PFSK-1 (cell line): ENCODE measurements around the gene FOLR3.

Experiments
- FOXP2 ChIP-seq: optimal IDR thresholded peaks from 2 replicates; pipeline ENCODE3; 2011; ENCODE audit warnings: borderline replicate concordance, control low read depth, inconsistent platforms; ENCODE audit not compliant: insufficient read depth; ENCODE audit errors: extremely low read length, extremely low read depth
- POLR2AphosphoS5 ChIP-seq: IDR thresholded peaks from 2 replicates; pipeline ENCODE4 v1.6.1; 2012; ENCODE audit warnings: low read depth, mild to moderate bottlenecking, control low read depth, low read length, moderate library complexity
- REST ChIP-seq, 2 experiments: IDR thresholded peaks; 2 replicates each; pipeline versions ENCODE4 v1.6.1 to v1.8.0; 2011 to 2012; ENCODE audit warnings: low read depth in 2 of 2, low read length in 2 of 2, control low read depth in 1 of 2, inconsistent platforms in 1 of 2, mild to moderate bottlenecking in 1 of 2, moderate library complexity in 1 of 2; ENCODE audit not compliant: insufficient read depth in 1 of 2
- SIN3A ChIP-seq: IDR thresholded peaks from 2 replicates; pipeline ENCODE4 v1.6.1; 2012; ENCODE audit warnings: mild to moderate bottlenecking, low read length, moderate library complexity, borderline replicate concordance; ENCODE audit not compliant: insufficient read depth
- TAF1 ChIP-seq: IDR thresholded peaks from 2 replicates; pipeline ENCODE4 v1.6.1; 2012; ENCODE audit warnings: low read length, control low read depth, borderline replicate concordance; ENCODE audit not compliant: insufficient read depth

FOLR3 gene

GRCh38 chr11:72138821-72139390 lies 3.4 kb downstream of the FOLR3 start:
- TF ChIP-seq REST (IDR thresholded peaks at IDR 0.05; ENCODE audit: insufficient read depth in 1 of 2, low read depth in 2 of 2, low read length in 2 of 2): no peak
- no peak for TF ChIP-seq SIN3A
- no peak for TF ChIP-seq FOXP2
- no peak for TF ChIP-seq TAF1
- TF ChIP-seq POLR2AphosphoS5: no peak

- TF ChIP-seq SIN3A (no peak), TAF1 (no peak), REST (IDR thresholded peaks at IDR 0.05; ENCODE audit: insufficient read depth in 1 of 2, low read depth in 2 of 2, low read length in 2 of 2) (no peak), FOXP2 (no peak), POLR2AphosphoS5 (no peak)
These were observed 4.0 kb downstream of the FOLR3 start for GRCh38 chr11:72139500-72139899.

DNA sequence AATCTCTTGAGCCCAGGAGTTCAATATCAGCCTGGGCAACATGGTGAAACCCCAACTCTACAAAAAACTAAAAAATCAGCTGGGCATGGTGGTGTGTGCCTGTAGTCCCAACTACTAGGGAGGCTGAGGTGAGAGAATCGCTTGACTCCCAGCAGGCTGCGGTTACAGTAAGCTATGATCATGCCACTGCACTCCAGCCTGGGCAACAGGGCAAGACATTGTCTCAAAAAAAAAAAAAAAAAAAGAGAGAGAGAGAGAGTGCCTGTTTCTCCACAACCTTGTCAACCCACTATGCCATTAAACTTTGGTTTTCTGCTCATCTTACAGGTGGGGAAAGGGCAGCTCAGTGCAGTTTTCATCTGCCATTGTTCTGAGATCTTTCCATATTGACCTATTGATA lies 5.1 kb downstream of the FOLR3 start:
- no peak for TF ChIP-seq TAF1
- no peak for TF ChIP-seq REST (IDR thresholded peaks at IDR 0.05; ENCODE audit: insufficient read depth in 1 of 2, low read depth in 2 of 2, low read length in 2 of 2)
- TF ChIP-seq SIN3A: no peak
- TF ChIP-seq POLR2AphosphoS5: no peak
- no peak for TF ChIP-seq FOXP2

GRCh38 chr11:72141066-72141465 lies 5.5 kb downstream of the FOLR3 start:
- TF ChIP-seq SIN3A (no peak), TAF1 (no peak), FOXP2 (no peak), REST (IDR thresholded peaks at IDR 0.05; ENCODE audit: insufficient read depth in 1 of 2, low read depth in 2 of 2, low read length in 2 of 2) (no peak), POLR2AphosphoS5 (no peak)
